PC-3 (cell line): ENCODE measurements around the gene ARHGAP15. TPM values are rescaled to one million over a fixed set of nuclear protein-coding genes. Genes with fewer than 3 reads are reported as not detected.

Experiments used
- ATAC-seq: fragments of 200-7000 bp; cut with Tn5 transposase; 2 replicates; pipeline ENCODE4 v1.9.1; 2020; ENCODE audit warnings: mild to moderate bottlenecking, moderate library complexity
- BruUV-seq: library from RNA; stranded (reverse); fragments of 400-500 nt; replicated peaks from 2 replicates; lab custom pipeline; 2021; lab: Mats Ljungman, UMichigan
- CTCF ChIA-PET: fragments of 300-600 bp; sonication (Branson Sonifier 250); formaldehyde crosslinking; loops from one replicate; lab custom pipeline; 2022; ENCODE audit warnings: antibody characterized with exemption; lab: Charles Lee
- POLR2A ChIA-PET: fragments of 300-600 bp; sonication (Branson Sonifier 250); formaldehyde crosslinking; loops from one replicate; lab custom pipeline; 2022; ENCODE audit warnings: antibody characterized with exemption; ENCODE audit not compliant: unreplicated experiment; lab: Charles Lee
- DNase-seq: peaks from one replicate; pipeline ENCODE4 v3.0.0-alpha.2; 2015
- H2AFZ ChIP-seq: fragments of 300-600 bp; sonication (generic); 2 replicates; pipeline ENCODE4 v1.6.0; 2016; ENCODE audit warnings: antibody characterized with exemption, low read length
- H3F3A ChIP-seq: fragments of 300-600 bp; sonication (generic); one replicate; pipeline ENCODE4 v1.6.0; 2017; ENCODE audit warnings: antibody characterized with exemption, low read length, control low read depth, mild to moderate bottlenecking; ENCODE audit not compliant: unreplicated experiment
- H3K27ac ChIP-seq: fragments of 300-600 bp; sonication (generic); 2 replicates; pipeline ENCODE4 v1.5.1; 2016; ENCODE audit warnings: mild to moderate bottlenecking, low read length
- H3K27me3 ChIP-seq: fragments of 300-600 bp; sonication (generic); 2 replicates; pipeline ENCODE4 v1.6.1; 2016; ENCODE audit warnings: low read length, mixed read lengths
- H3K36me3 ChIP-seq: fragments of 300-600 bp; sonication (generic); 2 replicates; pipeline ENCODE4 v1.6.1; 2016; ENCODE audit warnings: low read depth, mixed run types, low read length, mixed read lengths
- H3K4me1 ChIP-seq: fragments of 300-600 bp; sonication (generic); 2 replicates; pipeline ENCODE4 v1.5.1; 2016; ENCODE audit warnings: low read length; ENCODE audit not compliant: insufficient read depth
- H3K4me2 ChIP-seq: fragments of 300-600 bp; sonication (generic); 2 replicates; pipeline ENCODE4 v1.6.0; 2016; ENCODE audit warnings: low read length
- H3K4me3 ChIP-seq: fragments of 300-600 bp; sonication (generic); 2 replicates; pipeline ENCODE4 v1.5.1; 2016; ENCODE audit warnings: mild to moderate bottlenecking, low read length, mixed read lengths
- H3K79me2 ChIP-seq: fragments of 300-600 bp; sonication (generic); 2 replicates; pipeline ENCODE4 v1.6.1; 2017; ENCODE audit warnings: low read length, mixed read lengths
- H3K9ac ChIP-seq: fragments of 300-600 bp; sonication (generic); 2 replicates; pipeline ENCODE4 v1.6.0; 2016; ENCODE audit warnings: mild to moderate bottlenecking, low read length
- H3K9me2 ChIP-seq: fragments of 300-600 bp; sonication (generic); replicated peaks from 2 replicates; pipeline ENCODE4 v1.6.1; 2016; ENCODE audit warnings: mixed run types, low read length, mixed read lengths
- H3K9me3 ChIP-seq: fragments of 300-600 bp; sonication (generic); 2 replicates; pipeline ENCODE4 v1.6.1; 2016; ENCODE audit warnings: low read length, mixed read lengths
- H4K20me1 ChIP-seq: fragments of 300-600 bp; sonication (generic); 2 replicates; pipeline ENCODE4 v1.6.1; 2016; ENCODE audit warnings: low read length, mixed read lengths
- EZH2 ChIP-seq: fragments of 300-600 bp; sonication (generic); IDR thresholded peaks from one replicate; pipeline ENCODE4 v1.6.1; 2017; ENCODE audit warnings: antibody characterized with exemption, mild to moderate bottlenecking, low read length; ENCODE audit not compliant: unreplicated experiment
- EZH2phosphoT487 ChIP-seq: fragments of 300-600 bp; sonication (generic); IDR thresholded peaks from 2 replicates; pipeline ENCODE4 v1.6.1; 2018; ENCODE audit warnings: mild to moderate bottlenecking, antibody characterized with exemption, low read length, borderline replicate concordance
- intact Hi-C: fragments of 100-400 bp; cut with micrococcal nuclease; formaldehyde crosslinking; loops from 2 replicates; pipeline ENCODE4 v1.9.0; 2023
- total RNA-seq: library from RNA; depleted of rRNA; stranded (reverse); fragments of >200 nt; gene quantifications from 2 replicates; pipeline ENCODE4 v1.2.3, GENCODE V29; 2014
- TF ChIP-seq, protein P1 (sequence below): fragments of 300-600 bp; sonication (generic); conservative IDR thresholded peaks from 2 replicates; pipeline ENCODE4 v1.5.1; 2017; ENCODE audit warnings: antibody characterized with exemption, low read depth, mild to moderate bottlenecking, low read length

Gene ARHGAP15
- total RNA-seq, 1 experiment from 2014 or later, result not detected

DNA sequence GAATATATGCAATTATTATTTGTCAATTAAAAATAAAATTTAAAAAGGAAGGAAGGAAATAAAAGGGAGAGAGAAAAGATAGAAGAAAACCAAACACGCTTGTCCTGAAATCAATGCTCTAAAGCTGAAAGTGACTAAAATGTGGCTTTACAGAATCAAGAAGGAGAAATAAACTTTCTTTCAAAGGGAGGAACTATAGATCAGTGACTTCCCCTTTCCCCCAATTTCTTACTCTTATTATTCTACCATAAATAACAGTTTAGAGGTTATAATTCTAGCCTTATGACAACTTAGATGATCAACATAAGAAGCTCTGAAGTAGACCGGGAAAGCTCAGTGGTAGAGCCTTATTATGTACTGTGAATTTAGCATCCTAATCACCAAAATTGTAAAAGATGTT, 122.5 kb downstream of the ARHGAP15 start:
- H3K9me3 ChIP-seq, result no peaks in the 10 kb centered on the region
- no peak overlapping the region for H2AFZ ChIP-seq
- ChIA-PET POLR2A (no interaction called here), CTCF (no interaction called here)
- H3K4me3 ChIP-seq, result no peak overlapping the region
- H3K4me1 ChIP-seq, result peaks cover 4% of the 10 kb centered on the region
- no peaks in the 10 kb centered on the region for H3K9me2 ChIP-seq
- H4K20me1 ChIP-seq, result no peaks in the 10 kb centered on the region
- DNase-seq, result no peak
- no peak overlapping the region for H3K27ac ChIP-seq
- H3K27me3 ChIP-seq, result peaks cover 61% of the 10 kb centered on the region
- no peak for ATAC-seq
- no peak overlapping the region for H3K4me2 ChIP-seq
- no peak overlapping the region for H3K9ac ChIP-seq
- BruUV-seq, result no TSS peak
- intact Hi-C loops, result no loop called here
- no peaks in the 10 kb centered on the region for H3K79me2 ChIP-seq
- H3F3A ChIP-seq, result no peaks in the 10 kb centered on the region
- TF ChIP-seq, protein P1, sequence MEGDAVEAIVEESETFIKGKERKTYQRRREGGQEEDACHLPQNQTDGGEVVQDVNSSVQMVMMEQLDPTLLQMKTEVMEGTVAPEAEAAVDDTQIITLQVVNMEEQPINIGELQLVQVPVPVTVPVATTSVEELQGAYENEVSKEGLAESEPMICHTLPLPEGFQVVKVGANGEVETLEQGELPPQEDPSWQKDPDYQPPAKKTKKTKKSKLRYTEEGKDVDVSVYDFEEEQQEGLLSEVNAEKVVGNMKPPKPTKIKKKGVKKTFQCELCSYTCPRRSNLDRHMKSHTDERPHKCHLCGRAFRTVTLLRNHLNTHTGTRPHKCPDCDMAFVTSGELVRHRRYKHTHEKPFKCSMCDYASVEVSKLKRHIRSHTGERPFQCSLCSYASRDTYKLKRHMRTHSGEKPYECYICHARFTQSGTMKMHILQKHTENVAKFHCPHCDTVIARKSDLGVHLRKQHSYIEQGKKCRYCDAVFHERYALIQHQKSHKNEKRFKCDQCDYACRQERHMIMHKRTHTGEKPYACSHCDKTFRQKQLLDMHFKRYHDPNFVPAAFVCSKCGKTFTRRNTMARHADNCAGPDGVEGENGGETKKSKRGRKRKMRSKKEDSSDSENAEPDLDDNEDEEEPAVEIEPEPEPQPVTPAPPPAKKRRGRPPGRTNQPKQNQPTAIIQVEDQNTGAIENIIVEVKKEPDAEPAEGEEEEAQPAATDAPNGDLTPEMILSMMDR, result no peak
- TF ChIP-seq EZH2phosphoT487, result no peak
- no peak for TF ChIP-seq EZH2
- H3K36me3 ChIP-seq, result no peaks in the 10 kb centered on the region

DNA sequence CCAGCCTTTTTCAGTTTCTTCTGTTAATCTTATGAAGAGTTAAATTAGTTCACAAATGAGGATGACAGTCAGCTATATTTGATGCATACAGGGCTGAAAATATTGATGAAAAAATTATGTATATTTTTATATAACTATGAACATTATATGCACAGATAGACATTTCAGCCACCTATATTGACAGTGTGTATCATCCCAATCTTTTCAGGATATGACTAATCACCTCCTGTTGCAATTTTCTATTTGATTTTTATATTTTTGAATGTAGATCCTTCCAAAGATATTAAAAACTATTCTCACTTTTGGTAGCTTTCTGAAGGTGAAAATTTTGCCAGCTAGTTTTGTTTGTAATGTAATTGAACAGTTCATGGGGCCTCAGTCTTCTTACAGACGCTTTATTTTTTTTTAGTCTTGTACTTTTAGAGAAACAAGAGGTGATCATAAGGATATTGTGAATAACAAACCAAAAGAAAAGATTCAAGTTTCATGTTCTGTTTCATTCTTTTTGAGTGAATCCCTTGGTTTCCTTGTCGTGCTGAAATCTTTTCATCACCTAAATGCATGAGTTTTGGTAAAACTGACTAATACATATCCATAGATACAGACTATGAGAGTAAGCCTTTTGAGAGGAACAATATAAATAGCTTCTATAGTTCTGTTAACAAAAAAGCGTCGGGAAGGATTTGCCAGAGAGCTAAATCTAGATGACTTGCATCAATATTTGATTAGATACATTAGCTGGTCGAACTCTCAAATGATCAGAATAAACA, 123.1 kb downstream of the ARHGAP15 start:
- ChIA-PET POLR2A (no interaction called here), CTCF (no interaction called here)
- BruUV-seq, result no TSS peak

More for the DNA sequence above, 123.1 kb downstream of the ARHGAP15 start:
- H4K20me1 ChIP-seq, result no peaks in the 10 kb centered on the region
- H3K4me3 ChIP-seq, result no peak overlapping the region
- ATAC-seq (peak; percentile 56), DNase-seq (peak; percentile 14)
- no peaks in the 10 kb centered on the region for H3K36me3 ChIP-seq
- no peaks in the 10 kb centered on the region for H3K9me3 ChIP-seq
- peaks cover 4% of the 10 kb centered on the region for H3K4me1 ChIP-seq
- no peak for TF ChIP-seq EZH2phosphoT487
- TF ChIP-seq EZH2, result no peak
- TF ChIP-seq, protein P1, result no peak
- H3K79me2 ChIP-seq, result no peaks in the 10 kb centered on the region
- H3K27ac ChIP-seq, result no peak overlapping the region
- H3K27me3 ChIP-seq, result peaks cover 59% of the 10 kb centered on the region
- intact Hi-C loops, result no loop called here
- H3K9ac ChIP-seq, result no peak overlapping the region
- H3K4me2 ChIP-seq, result no peak overlapping the region
- H3F3A ChIP-seq, result no peaks in the 10 kb centered on the region
- no peaks in the 10 kb centered on the region for H3K9me2 ChIP-seq
- H2AFZ ChIP-seq, result no peak overlapping the region
